GM21381 (cell line): Measurements from ENCODE around the gene MYEOV.

ENCODE experiments used
- ATAC-seq: cut with Tn5 transposase; IDR thresholded peaks from one replicate; pipeline ENCODE4 v1.9.1; 2021; ENCODE audit warnings: mild to moderate bottlenecking, moderate library complexity; ENCODE audit not compliant: unreplicated experiment

MYEOV gene

DNA sequence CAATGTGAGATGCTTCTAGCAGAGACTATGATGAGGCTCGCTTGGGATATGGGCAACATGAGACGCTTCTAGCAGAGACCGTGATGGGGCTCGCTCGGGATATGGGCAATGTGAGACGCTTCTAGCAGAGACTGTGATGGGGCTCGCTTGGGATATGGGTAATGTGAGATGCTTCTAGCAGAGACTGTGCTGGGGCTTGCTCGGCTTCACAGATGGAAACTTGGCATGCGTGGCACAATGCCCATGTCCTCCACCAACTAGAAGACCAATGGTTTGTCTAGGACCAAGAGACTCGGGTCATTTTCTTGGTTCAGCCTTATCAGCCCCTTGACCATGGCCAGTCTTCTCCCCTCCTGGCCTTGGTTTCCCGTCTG is 7.1 kb downstream of the MYEOV start:
- ATAC-seq = no peak

DNA sequence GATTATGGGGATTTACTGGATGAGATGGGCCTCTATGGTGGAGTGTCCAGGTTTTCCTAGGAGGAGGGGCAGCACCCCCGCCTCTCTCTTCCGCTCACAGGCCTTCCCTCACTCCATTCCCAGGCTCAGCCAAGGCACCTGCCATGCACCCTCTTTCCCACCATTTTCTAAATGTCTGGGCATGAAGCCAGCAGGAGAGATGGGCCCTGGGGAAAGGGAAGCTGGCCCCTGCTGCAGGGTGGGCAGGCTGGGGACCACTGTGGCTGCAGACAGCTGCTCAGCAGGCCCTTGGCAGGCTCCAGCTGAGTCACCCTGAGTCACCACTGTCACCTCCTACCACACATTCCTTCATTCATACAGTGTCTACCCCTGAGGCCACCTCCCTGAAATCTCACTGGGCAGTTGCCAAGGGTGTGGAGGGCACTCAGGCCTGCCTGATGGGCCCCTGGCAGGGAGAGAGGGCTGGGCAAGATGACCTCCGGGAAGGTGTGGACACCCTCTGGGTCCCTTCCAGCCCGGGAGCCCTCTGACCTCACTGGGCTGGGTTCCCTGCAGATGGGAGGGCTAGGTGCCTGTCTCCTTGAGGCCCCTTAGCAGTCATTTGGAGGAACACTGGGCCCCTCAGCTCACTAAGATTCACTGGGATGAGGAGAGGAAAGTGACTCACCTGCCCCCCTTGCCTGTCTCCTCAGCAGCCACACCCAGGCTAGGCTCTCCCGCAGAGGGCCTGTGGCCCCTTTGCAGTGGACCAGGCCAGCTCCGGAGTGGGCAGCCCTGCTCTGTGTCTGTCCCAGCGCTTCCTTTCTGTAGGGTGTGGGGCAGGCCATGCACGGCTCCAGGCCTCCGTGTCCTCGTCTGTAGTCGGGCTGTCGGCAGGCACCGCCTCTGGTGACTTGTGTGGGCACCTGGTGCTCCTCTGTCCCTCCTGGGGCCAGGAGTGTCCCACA is 7.8 kb downstream of the MYEOV start:
- no peak for ATAC-seq

GRCh38 chr11:69302447-69303020 is 8.6 kb downstream of the MYEOV start:
- ATAC-seq = no peak

- no peak for ATAC-seq
Observed at GRCh38 chr11:69303427-69303826, 9.5 kb downstream of the MYEOV start.

- no peak for ATAC-seq
Observed at GRCh38 chr11:69304258-69304657, 10.3 kb downstream of the MYEOV start.

DNA sequence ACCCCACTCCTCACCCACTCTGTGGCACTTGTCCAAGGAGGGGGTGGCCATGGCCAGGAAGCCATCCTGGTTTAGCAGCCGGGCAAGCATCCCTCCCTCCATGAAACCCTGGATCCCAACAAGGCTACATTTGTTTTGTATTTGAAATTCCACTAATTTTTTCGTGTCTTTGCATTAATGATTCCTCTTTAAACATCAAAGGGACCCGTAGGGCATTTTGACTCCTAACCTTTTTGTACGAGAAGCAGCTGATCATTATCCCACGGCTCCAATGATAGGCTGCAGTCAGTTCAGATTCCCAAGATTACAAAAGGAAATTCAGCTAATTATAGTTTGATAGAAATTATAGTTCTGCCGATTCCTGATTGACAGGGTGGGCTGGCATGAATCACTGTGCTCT is 10.7 kb downstream of the MYEOV start:
- ATAC-seq = no peak

- no peak for ATAC-seq
Observed at GRCh38 chr11:69305885-69306540, 12.1 kb downstream of the MYEOV start.

- ATAC-seq = no peak
Observed at GRCh38 chr11:69306821-69307220, 12.9 kb downstream of the MYEOV start.

GRCh38 chr11:69307421-69307820 is 13.5 kb downstream of the MYEOV start:
- ATAC-seq = no peak

DNA sequence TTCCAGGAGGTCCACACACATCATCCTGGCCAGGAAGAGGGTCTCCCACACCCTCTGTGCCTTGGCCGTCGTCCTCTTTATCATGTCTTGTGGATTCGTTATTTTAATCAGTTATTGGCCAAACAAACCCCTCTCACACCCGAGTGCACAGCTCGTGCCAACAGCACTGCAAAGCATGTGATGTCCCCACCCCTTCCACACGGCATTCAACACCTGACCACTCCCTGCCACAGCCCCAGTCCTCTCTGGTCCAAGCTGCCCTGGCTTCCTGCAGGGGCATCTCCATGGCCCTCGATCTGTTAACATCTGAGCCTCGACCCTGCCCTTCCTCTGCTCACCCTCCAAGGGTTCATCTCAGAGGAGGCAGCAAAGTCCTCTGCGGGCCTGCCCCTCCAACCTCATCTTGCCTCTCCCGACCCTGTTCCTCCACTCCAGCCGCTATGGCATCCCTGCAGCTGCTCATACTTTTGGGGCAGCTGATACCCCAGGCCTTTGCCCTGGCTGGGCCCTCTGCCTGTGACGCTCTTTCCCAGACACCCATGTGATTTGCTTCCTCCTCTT is 14.0 kb downstream of the MYEOV start:
- ATAC-seq = no peak

- no peak for ATAC-seq
Observed at GRCh38 chr11:69308491-69308911, 14.5 kb downstream of the MYEOV start.

DNA sequence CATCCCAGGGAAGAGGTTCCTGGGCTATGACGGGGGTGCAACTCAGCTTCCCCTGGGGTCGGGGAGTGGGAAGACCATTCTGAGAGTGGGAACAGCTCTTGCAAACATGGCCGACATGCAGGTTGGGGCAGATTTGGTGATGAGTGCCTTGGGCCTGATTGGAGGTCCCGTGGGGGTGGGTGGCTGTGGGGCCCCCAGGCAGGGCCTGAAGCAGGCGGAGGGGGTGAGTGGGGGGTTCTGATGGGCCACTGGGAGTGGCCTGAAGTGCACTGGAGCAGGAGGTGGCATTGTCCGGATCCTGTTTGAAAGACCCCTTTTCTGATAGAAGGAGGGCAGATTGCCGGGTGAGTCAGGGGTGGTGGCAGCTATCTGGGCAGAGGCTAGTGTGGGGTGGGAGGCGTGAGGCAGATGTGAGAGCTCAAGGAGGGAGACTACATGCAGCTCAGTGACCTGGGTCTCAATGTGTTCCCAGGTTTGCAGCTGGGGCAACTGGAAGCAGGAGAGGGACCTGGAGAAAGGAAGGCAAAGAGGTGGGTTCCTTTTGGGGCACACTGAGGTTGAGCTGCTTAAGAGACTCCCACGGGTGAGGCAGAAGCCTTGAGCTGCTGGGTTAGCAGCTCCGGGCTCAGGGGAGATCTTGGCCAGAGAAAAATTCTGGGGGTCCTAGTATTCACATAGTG is 15.1 kb downstream of the MYEOV start:
- ATAC-seq = no peak

DNA sequence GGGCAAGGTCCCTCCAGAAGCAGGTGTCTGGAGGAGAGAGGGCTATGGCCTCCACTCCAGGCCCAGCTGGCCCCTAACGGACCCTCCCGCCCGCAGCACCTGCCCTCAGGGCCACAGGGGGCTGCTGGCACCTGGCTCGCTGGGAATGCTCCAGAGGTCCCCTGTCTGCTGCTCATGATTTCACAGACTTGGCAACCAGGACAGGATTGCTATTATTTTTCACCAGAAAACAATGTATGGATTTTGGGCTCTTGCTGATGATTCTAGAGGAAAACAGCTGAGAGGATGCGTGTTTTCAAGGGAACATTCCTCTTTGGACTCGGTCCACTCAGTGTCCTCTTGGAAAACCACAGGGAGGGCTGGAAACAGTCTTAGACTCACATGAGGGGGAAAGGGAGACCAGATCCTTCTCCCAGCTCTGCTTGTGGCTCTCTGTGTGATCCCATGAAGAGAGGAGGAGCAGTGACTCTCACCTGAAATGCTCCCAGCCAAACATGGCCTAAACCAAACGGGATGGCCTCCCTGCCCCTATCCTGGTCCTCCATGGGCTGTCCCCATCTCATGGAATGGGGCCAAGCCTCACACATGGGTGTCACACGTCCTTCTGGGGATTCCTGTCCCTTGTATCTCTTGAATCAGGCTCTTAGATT is 15.8 kb downstream of the MYEOV start:
- no peak for ATAC-seq

DNA sequence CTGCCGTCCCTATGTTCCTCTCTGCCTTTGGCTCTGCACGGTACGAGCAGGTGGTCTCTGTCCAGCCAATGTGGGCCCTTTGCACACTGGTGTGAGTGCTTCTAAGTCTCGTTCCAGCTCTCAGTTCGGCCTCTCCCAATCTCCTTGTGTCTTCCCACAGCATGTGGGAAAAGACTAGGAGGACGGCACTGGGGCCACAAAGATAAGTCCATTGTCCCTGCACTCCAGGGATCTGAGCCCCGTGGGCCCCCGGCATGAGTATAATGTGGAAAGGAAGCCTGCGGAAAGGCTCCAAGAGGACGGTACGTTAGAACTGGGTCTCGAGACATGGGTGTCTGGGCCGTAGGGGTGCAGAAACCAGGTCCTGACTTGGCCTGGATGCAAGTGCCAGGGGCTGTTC is 16.4 kb downstream of the MYEOV start:
- ATAC-seq = no peak

DNA sequence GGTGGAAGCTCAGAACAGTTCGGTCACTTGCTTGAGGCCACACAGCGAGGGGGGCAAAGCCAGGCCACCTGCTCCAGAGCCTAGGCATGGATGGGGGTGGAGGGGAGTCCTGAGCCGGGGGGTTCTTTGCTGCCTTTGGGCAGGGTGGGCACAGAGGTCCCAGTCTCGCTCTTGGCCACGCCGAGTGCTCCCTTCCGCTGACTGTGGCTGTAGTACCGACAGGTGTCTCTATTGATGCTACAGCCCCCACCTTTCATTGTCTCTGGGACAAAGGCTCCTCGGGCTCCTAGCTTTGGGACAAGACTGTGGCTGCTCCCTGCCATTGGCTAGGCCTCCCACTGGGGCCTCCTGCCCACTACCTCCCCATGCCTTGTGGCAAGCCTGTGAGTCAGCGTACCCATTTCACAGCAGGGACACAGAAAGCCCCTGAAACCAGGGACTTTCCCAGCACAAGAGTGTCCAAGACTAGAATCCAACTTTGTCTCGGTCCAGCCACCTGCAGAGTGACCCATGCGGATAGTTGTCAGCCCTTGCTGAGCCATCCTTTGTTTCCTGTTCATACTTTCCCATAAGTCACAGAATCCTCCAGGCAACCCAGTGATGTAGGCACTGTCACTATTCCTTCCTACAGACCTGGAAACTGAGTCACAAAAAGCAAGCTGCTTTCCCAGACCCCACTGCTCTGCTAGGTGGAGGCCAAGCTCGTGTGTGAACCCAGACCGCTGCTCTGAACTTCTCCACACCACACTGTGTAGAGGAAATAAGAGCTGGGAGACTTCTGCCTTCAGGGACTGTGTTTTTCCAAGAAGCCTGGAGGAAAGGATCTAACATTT is 17.2 kb downstream of the MYEOV start:
- ATAC-seq = no peak

DNA sequence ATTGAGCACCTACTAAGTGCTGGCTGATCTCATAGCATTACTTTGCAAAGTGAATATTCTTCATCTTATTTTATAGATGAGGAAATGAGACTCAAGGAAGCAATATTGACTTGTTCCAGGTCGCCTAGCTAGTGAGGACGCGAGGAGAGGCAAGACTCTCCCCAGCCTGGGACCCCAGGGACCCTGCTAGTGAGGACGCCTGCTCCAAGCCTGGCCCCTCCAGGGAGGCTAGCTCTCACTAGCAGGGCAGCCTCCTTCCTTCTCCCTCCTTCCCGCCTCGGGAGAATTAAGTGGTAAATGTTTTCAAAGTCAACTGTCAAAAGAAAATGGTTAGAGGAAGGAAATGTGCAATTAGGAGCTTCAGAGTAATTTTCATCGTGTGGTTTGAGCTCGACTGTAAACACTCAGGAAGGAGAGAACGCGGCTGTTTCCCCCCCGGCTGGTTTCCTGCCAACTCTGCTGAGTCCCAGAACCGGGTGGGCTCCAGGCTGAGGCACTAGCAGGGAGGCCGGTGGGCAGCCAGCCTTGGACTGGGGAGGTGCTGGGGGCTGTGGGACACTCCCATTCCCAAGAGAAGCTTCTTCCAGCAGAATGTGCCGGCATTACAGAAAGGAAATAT is 17.9 kb downstream of the MYEOV start:
- ATAC-seq = no peak

GRCh38 chr11:69312453-69313404 is 18.8 kb downstream of the MYEOV start:
- ATAC-seq = no peak

GRCh38 chr11:69313992-69314391 is 20.0 kb downstream of the MYEOV start:
- ATAC-seq = no peak
